ENCODE results near the gene CDH8. TPM values are rescaled to one million over a fixed set of nuclear protein-coding genes. Genes with fewer than 3 reads are reported as not detected.

Gene CDH8, protein sequence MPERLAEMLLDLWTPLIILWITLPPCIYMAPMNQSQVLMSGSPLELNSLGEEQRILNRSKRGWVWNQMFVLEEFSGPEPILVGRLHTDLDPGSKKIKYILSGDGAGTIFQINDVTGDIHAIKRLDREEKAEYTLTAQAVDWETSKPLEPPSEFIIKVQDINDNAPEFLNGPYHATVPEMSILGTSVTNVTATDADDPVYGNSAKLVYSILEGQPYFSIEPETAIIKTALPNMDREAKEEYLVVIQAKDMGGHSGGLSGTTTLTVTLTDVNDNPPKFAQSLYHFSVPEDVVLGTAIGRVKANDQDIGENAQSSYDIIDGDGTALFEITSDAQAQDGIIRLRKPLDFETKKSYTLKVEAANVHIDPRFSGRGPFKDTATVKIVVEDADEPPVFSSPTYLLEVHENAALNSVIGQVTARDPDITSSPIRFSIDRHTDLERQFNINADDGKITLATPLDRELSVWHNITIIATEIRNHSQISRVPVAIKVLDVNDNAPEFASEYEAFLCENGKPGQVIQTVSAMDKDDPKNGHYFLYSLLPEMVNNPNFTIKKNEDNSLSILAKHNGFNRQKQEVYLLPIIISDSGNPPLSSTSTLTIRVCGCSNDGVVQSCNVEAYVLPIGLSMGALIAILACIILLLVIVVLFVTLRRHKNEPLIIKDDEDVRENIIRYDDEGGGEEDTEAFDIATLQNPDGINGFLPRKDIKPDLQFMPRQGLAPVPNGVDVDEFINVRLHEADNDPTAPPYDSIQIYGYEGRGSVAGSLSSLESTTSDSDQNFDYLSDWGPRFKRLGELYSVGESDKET
- total RNA-seq = not detected

DNA sequence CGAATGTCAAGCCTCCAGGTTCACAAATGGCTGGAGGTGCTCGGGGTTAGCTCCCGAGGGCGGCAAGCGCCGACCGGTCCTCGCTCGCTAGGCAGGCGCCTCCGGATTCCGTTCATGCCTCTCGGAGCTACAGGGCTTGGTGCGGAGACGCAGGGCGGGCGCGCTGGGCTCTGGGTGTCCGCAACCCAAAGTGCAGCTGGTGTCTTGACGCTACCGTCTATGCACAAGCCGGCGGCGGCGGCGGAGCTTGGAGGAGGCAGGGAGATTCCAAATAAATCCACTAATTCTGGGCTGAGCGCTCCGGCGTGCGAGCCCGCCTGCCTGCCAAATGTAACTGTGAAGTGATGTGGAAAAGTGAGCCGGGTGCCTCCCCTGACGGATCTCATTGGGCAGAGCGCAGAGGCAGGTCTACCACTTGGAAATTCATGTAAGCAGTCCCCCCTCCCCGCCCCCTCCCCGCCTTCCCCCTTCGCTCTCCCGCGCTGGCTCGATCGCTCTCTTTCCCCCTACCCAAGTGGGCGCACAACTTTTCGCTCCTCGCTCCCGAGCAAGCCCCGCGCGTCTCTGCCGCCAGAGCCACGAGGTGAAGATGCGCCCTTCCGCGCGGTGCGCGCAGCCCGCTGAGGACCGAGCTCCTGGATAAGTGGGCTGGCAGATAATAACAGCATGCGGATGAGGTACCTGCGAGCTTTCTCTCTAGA lies at the start of gene CDH8:
Gene CDH8, minus strand, starts transcription at position 338 of the 701 bp plus-strand sequence. CDS start 15,035 bp downstream, outside the sequence.
- no peak for DNase-seq

DNA sequence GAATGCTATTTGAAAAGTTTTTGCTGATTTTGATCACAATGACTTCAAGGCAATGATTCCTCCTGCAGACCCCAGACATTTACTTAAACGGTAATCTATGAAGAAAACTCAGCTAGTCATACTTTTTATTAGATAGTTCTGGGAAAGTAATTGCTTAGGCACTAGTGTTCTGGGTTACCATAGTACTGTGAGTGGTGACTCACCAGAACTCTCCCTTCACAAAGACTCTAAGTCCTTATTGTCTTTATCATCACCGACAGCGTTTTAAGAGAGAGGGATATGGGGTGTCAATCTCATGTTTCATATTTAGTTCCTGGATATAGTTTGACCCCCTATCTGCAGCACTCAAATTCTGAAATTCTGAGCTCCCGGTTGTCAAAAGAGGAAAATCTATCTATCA lies 43.0 kb upstream of the CDH8 start:
- no peak for DNase-seq

DNA sequence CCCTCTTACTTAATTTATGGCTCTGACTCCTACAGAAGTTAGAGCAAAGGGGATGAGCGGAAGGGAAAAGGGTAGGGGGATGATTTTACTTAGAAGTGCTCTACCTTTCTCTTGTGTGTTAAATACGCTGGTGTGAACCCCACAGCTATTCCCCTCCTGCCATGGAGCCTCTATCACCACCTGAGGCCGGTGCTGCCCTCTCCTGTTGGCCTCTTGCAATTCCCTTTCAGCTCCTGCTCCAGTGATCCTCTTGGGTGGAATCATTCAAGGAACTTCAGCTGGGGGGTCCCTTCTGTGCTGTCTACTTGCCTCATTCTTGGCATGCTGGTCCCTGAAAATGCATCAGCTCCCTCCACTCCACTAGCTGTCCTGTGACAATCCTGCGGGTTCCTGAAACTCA lies 41.8 kb upstream of the CDH8 start:
- DNase-seq = no peak

DNA sequence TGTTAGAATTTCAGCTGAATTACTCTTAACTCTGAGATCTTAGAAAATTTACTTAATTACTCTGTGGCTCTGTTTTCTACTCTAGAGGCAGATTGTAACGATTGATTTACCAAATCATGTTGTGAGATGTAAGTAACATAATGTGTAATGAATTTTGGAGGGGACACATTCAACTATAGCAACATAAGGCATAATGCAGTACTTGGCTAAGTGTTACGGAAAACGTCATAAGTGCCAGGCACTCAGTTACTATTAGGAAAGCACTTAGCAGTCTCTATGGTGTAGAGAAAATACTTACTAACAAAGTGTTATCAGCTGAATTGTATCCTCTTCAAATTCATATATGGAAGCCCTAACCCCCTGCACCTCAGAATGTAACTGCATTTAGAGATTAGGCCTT lies 40.6 kb upstream of the CDH8 start:
- no peak for DNase-seq

DNA sequence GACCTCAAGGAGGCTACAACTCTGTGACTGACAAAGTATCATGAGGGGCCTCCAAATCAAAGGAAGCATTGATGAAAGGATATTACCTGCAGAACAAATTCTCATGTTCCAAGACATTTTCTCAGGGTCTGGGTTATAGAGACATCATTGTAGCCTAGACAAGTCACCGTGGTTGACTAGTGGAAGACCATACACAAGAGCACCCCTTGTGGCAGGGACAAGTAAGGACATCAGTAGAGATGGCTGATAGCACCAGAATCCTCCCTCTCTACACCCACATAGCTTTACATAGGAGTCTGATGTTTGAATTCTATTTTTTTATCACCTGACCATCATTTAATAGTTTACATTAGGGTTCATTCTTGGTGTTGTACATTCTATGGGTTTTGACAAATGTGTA lies 32.5 kb upstream of the CDH8 start:
- no peak for DNase-seq

DNA sequence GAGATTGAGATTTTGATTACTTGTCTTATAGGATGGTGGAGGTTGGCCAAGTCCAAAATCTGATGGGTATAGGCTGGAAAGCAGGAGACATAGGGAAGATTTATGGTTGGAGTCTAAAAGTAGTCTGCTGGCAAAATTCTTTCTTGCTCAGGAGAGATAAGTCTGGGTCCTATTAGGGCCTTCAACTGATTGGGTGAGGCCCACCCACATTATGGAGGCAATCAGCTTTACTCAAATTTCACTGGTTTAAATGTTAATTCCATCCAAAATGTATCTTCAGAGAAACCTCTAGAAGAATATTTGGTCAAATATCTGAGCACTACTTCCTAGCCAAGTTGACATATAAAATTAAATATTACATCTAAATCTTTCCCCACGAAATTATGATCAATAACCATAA lies 31.7 kb upstream of the CDH8 start:
- DNase-seq = no peak

DNA sequence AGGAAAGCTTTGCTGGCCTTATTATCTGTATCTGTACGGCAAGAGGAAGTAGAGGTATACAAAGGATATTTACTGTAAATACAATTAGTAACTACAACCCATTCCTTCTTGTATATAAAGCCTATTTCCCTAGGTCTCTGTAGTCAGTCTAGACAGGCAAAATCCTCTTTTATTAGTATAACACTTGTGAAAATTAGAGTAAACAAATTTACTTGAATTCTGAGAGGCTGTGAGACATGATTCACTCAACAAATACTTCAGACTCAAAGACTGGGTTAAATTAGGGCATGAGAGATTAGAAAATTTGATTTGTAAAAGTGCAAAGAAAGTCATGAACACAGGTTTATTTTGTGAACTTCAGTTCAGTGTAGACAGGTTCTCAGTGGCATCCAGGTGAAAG lies 30.9 kb upstream of the CDH8 start:
- DNase-seq = no peak

DNA sequence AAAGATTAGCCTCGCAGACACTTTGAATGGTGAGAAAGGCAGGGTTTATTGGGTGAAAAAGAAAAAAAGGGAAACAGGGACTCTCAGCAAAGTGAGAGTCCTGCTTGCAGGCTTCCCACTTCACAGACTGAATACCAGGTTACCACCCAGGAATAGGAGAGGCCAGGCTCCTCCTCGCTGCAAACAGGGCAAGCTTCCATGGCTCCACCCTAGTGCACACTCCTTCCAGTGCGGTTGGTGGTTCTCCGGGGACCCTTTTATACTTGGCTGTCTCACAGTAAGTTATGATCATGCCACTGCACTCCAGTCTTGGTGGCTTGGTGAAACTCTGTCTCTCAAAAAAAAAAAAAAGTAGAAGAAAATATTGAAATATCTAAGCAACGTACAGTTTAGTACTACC lies 30.5 kb upstream of the CDH8 start:
- no peak for DNase-seq

DNA sequence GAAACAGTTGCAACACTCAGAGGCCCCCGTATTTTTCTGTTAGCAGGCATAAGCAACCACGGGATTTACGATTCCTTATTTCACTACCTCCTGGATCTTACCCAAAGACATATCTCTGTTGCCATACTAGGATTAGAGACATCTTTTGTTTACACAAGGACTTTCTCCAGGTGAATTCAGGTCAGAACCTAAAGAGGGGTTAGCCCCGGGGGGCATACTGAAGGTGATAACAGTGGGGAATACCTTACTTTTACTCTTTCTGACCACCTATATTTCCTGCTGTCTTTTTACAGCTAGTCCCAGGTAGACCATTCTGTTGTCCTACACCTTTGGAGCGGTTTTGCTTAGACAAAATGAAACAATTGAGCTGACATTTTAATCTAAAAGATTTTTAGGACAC lies 27.9 kb upstream of the CDH8 start:
- no peak for DNase-seq

DNA sequence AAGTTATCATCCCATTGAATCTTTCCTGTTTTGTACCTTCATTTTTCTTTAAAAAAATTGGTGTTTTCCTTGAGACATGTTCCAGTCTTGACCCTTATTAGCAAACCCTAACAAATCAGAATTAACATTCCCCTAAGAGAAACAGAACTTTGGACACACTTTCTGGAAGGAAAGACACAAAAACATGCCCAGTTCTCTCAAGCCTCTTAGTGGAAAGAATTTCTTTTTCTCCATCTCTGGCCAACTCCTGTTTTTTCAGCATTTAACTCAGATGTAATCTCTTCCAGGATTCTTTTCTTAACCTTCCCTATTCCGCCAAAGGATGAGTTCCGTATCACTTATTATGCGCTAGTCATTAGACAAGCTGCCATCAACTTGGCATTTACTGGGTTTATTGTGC lies 23.9 kb upstream of the CDH8 start:
- DNase-seq = no peak

DNA sequence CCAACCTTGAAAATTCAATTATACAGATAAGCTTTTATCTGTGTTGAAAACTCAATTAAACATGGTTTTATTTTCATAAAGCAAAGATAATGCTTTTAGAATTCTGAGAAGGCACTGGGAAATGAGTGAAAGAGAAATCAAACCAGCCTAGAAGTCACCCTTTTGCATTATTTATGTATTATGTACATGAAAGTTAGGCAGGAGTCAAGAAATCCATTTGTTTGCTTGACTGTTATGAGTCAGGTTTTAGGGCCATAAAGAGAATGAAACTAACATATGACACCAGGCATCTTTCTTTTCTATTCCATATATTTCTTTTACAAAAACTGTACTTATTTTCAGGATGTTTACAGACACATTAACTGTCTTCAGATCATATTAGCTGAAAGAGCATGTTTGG lies 23.3 kb upstream of the CDH8 start:
- DNase-seq = no peak

DNA sequence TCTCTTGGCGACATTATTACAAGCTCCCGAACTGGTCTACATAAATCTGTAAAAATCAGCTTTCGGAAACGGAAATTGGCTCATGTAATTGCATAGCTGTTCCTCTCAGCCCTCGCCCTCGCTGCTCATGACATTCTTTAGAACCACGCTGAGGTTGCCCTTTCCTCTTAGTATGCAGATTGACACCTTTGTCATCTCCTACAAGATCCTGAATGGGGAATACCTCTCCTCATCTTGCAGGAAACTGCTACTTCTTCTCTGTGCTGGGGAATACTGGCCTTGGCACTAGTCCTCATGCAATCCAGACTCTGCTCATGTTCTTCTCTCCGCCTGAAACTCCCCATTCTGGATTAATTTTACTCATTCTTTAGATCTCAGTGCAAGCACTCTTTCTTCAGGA lies 22.2 kb upstream of the CDH8 start:
- DNase-seq = no peak

DNA sequence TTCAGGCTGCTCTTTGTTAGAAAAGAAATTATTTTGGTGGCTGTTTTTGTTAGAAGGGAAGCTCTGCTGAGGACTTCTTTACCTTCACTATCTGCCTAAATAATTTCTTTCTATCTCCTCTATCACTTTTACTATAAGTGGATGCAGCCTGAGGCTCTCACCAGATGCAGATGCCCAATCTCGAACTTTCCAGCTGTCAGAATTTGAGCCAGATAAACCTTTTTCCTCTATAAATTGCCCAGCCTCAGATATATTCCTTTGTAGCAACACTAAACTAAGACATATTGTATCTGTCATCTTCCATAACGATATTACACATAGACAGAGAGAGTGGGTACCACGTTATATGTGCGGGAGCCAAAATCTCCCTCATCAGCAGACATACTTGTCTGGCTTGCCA lies 15.7 kb upstream of the CDH8 start:
- DNase-seq = no peak

DNA sequence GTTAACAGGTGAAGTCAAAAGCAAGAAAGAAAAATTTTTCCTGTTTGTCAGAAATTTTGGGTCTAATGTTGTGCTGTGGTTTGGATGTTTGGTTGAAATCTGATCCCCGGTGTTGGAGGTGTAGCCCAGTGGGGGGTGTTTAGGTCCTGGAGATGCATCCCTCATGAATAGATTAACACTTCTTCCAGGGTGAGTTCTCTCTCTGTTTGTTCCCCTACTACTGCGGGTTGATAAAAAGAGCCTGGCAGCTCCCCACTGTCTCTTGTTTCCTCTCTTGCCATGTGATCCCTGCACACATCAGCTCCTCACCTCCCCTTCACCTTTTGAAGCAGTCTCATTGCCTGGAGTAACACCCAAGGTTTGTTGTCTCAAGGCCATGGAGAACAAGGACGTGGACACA lies 14.6 kb upstream of the CDH8 start:
- no peak for DNase-seq

DNA sequence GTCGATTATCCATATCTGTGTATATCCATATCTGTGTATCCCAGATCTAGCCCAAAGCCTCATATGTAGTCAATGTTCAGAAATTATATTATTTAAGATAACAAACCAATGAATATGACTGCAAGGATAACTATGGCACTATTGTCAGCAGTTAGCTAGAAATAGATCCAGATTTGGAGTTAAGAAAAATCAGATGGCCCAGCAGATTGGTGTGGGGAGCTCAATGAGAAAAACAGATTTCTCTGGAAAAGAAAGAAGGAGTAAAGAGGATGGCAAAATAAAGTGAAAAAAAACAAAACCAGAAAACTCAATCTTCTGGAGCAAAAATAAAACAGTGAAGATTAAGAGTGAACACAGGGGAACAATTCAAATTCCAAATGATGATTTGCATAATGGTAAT lies 10.6 kb upstream of the CDH8 start:
- DNase-seq = no peak

DNA sequence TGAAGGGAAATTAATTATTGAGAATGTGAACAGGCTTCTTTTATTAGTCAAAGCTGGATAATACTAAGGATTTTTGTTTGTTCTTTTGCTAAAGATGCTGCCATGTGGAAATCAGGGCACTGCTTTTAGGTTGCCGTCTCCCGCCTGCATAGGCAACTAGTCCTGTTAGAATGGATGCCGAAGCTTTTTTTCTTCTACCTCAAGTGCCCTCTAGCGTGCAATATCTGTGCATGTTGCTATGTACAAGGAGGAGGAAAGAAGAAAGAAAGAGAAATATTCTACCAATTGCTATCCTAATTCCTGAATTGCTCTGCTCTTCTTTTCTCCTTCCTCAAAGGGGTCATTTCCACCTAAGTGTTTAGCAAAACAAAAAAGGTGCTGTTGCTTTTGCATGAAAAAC lies 5.2 kb upstream of the CDH8 start:
- no peak for DNase-seq

DNA sequence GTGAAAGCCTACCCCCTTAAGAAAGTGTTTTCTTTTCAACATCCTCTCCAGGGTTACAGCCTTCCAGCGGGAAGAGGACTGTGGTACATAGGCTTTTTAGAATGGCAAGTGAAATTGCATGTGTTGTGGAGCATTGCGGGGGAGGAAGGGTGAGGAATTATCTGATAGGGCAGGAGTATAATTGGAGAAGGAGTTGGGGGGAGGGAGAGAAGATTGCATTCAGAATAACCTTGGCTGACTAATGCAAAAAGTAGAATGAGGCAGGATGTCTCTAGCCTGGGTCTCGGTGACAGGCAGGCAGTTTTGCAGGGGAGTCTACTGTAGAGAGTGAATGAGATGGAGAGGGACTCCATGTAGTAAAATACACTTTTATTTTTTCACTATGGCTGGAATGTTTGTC lies 2.4 kb upstream of the CDH8 start:
- no peak for DNase-seq

DNA sequence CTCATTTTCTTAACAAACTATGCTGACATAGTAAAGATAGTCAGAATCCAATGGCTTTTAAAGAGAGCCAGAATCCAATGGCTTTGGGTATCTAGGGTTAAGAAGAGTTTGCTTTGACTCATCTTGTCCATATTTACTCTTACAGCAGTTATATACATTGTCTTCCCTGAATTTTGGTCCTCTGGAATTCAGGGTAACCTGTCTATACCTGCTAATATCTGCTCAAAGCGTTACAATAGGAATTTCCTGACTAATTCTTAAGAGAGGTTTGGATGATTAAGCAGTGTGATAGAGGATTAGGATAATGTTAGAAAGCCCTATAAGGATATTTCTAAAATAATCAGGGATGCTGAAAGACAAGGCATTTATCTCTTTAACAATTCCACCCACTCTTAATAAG lies 2.0 kb upstream of the CDH8 start:
- DNase-seq = no peak

DNA sequence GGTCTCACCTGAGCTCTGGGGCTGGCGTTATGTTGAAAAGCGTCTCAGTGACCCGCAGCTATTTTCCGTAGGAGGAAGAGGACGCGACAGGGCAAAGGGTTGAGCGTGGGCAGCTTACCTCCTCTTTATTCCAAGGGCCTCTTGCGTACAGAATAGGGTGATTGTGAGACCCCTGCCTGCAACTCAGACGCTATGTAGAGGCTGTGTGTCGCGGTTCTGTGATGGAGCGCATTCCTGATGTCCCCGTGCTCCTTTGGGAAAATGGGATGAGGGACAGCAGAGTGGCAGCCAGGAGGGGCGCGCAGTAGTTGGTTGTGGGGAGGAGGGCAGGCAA lies 531 bp upstream of the CDH8 start:
- DNase-seq = no peak

DNA sequence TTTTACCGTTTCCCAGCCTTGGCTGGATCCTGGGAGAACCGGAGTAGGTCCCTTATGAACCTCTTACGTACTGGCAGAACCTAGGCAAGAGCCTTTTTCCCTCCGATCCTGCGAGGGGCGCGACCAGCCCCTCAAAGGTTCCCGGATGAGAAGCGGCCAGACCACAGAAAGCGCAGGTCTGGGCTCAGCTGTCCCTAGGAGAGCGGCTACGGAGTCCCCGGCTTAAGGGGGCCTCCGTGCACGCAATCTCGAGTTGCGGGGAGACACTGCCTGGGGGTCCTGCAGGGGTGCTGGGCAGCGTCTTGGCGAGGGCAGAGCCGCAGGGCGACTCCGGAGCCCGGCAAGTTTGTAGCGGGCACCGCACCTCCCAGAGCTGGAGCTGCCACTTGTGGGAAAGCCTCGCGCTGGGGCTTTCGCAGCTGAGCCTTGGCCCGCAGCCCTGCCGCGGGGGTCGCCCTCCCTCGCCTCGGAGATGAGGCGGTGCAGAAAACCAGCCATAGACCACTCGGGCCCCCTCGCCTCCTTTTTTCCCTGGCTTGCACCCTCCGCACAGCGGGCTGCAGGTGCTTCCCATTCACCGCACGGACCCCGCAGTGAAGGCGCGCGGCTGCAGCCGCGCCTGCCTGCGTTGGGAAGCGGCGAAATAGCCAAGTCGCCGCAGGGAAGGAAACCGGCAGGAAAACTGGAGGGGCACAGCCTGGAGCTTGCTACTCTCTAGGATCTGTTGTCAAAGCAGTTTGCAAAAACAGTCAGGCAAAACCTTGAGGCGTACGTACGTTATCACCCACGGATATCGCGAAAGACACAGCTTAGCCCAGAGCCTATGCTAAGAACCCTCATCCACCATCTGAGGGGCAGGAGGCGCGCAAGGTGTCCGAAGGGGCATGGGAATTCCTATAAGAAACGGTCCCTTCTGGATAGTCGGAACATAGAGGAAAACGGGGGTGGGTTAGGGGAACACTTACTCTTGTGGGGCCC lies 834 bp downstream of the CDH8 start:
- DNase-seq = no peak

DNA sequence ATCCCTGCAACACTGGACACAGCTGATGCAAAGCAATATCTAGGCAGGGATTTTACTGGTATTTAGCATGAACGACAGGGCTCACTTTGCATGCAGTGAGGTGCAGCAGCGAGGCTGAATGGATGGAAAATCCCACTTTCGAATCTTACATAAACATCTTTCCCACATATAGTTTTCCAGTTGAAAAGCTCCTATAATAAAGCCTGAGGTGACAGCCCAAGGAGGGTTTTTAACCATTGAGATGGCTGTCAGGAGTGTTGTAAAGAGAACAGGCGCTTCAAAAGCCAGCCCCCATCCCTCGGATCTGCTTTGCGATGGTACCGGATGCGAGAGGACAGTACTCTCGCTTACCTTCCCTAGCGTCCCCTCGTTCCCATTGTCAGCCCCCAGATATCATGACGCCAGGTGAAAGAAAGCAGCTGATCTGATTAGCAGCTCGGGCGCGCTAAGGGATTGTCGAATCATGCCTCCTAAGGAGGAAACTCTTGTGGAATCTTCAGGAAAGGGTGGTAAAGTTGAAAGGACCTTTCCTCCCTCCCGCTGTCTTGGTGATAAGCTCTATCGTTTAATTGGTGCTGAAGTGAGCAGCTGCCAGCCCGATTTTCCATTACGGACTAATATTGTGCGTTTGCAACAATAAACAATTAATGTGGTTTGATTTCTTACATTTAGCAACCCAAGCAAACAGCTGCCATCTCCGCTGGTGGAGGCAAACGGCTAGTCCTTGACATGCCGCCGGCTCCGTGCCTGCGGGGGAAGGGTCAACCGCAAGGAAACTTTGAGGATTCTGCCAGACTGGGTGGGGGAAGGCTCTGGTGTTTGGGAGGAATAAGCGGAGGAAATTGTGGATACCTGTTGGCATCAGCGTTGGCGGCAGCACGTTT lies 1.8 kb downstream of the CDH8 start:
- no peak for DNase-seq

DNA sequence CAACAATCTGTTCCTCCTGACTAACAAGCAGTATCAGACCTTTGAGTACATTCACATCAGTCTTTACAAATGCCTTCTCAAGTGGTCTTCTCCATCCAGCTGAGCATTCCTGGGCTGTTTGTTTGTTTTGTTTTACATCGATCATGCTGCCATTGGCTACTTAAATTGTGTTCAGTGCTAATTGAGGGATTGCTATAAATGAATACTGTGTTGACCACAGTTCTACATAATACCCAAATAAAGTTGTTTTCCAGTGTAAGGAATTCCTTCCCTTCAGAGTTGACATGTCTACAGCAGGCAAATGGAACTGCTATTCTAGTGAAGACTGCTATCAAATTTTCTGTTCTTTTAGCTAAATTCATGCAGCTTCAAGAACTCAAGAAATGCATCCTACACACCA lies 3.2 kb downstream of the CDH8 start:
- no peak for DNase-seq

Measured in effector CD4-positive, alpha-beta T cell (primary cell).